ENCODE measurements around the gene ZFHX3. TPM values are rescaled to one million over a fixed set of nuclear protein-coding genes. Genes with fewer than 3 reads are reported as not detected.

Gene ZFHX3
- total RNA-seq, 1 donor from 2014 or later, result 8.1 TPM

- DNase-seq (no peak), ATAC-seq (no peak)
- intact Hi-C loops (cut with micrococcal nuclease), result no loop called here
Measured at GRCh38 chr16:72743011-72743761, 304.7 kb downstream of the ZFHX3 start.

GRCh38 chr16:72740347-72740746, 307.6 kb downstream of the ZFHX3 start:
- ATAC-seq, result no peak
- DNase-seq, result no peak
- intact Hi-C loops (cut with micrococcal nuclease), result no loop called here

- DNase-seq (no peak), ATAC-seq (no peak)
- intact Hi-C loops (cut with micrococcal nuclease), result no loop called here
Measured at GRCh38 chr16:72739577-72739976, 308.4 kb downstream of the ZFHX3 start.

- intact Hi-C loops (cut with micrococcal nuclease), result no loop called here
- DNase-seq, result no peak
- no peak for ATAC-seq
Measured at GRCh38 chr16:72736074-72736473, 311.9 kb downstream of the ZFHX3 start.
